HG03108 (cell line): ENCODE measurements around the gene DPP9.

Experiments used
- ATAC-seq: cut with Tn5 transposase; IDR thresholded peaks from one replicate; pipeline ENCODE4 v1.9.1; 2021; ENCODE audit warnings: moderate library complexity; ENCODE audit not compliant: unreplicated experiment

The DPP9 gene

DNA sequence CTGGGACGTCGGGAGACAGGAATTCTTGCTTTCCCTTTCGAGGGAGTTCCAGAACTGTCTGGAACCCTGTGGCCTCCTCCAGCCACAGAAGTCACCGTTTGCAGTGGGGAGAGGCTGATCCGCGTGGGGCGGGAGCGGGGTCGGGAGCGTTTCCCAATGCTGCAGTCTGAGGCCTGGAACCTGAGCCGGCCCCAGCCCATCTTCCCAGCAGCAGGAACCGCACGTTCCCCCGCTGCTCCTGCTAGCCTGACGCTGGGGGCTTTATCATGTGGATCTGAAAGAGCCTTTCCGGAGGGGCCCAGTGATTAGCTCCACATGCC, 13.4 kb downstream of the DPP9 start:
- ATAC-seq: no peak

DNA sequence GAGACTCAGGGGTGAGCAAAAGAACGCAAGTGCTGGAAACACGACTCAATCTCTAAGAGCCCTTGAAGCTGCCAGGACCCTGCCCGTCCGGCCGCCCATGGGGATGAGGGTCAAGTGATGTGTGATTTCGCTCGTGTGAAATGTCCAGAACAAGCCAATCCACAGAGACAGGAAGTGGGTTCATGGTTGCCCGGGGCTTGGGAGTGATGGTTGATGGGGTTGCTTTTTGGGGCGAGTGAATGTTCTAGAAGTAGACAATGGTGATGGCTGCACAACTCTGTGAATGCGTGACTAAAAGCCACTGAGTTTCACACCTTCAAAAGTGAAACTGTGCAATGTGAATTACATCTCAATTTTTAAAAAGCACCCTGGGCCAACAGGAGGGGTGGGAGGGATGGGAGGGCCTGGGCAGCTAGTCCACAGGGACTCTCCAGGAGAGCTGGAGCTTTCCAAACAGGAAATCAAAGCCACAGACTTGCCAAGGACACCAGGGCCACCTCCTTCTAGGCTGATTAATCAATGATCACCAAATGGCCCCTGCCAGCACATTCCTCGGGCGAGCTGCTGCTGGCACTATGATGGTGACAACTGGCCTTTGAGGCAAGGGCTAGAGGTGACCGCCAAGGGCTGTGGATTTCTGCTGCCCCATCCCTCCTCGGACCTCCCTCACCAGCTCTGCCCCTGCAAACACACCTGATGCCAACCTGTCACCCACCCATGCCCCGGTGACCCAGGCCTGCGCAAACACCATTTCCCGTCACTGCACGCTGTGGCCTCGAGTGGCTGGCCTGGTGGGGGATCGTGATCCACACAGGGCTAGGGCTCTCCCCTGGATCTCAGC, 14.0 kb downstream of the DPP9 start:
- ATAC-seq: no peak

DNA sequence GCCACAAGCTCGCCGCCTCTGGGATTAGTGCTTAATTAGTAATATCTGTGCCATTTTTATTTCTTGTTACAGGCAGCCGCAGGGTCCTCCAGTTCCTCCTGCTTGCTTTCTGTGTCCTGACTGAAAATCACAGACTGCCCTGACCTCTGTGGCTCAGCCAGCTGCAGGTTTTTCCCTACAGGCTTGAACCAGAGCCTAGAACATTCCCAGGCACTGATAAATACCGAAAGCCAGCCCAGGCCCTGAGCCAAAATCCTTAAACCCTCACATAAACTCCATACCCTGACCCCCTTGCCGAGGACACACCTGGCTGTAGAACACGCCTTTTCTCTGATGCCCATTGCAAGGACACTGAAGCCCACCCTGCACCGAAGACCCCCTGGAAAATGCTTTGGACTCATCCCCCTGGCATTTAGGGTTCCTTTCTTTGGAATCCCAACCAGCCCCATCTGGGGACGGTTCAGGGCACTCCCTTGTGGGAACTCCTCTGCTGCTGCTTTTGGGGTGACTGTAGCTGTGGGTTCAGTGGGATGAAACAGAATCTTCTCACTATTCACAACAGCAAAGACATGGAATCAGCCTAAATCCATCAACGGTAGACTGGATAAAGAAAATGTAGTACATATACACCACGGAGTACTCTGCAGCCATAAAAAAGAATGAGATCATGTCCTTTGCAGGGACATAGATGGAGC, 15.5 kb downstream of the DPP9 start:
- no peak for ATAC-seq

DNA sequence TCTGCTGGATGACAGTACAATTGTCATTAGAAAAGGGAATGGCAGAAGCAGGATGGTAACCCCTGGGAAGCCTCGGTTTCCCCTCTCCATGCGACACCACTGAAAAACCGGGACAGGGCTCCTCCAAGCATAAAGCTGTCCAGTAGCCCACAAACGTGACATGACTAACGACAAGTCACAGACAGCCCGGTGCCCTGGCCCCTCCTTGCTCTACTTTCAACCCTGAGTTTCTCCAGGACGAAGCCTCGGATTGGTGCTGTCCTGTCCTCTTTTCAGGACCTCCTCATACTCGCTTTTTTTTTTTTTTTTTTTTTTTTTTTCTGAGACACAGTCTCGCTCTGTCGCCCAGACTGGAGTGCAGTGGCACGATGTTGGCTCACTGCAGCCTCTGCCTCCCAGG, 16.3 kb downstream of the DPP9 start:
- ATAC-seq: no peak

DNA sequence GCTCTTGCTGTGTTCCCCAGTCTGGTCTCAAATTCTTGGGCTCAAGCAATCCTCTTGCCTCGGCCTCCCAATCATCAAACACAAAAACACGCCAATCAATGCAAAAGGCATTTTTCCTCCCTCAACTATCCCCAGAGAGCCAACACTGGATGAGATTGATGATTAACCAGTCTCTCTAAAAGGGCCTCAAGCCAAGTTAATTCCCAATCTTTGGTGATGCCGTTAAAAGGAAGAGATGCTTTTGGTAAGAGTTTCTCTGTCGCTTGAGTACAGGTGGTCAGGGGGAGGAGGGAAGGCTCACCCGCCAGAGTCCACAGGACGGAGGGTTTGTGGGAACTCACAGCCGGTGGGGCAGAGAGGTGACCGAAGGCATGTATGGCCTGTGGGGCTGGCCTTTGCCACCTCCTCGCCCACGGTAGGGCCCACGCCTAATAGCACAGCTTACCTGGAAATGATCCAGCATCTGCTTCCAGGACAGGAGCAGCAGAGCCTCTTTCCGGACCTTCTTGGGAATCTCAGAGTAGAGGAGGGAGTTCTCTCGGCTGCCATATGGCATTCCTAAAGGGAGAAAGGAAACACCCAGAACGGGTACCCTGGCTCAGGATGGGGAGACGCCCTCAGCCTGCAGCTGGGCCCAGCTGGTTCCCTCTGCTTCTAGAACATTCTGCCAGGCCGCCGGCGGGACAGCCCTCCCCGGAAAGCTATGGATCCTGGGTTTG, 18.1 kb downstream of the DPP9 start:
- no peak for ATAC-seq

DNA sequence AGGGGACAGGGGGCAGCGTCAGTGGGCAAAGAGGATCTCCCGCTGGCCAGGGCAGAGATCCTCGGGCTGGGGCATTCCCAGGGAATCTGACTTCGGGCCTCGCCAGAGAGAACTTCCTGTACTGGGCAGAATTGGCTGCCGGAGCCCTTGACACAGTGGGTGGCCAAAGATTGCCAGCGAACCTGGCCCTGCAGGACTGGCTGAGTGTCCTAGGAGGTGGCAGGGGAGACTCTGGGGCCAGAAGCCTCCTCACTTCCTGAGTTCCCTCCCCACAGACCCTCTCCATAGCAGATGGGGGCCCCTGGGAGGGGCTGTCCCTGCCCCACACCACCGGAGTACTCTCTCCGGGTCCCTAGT, 19.3 kb downstream of the DPP9 start:
- ATAC-seq: no peak

DNA sequence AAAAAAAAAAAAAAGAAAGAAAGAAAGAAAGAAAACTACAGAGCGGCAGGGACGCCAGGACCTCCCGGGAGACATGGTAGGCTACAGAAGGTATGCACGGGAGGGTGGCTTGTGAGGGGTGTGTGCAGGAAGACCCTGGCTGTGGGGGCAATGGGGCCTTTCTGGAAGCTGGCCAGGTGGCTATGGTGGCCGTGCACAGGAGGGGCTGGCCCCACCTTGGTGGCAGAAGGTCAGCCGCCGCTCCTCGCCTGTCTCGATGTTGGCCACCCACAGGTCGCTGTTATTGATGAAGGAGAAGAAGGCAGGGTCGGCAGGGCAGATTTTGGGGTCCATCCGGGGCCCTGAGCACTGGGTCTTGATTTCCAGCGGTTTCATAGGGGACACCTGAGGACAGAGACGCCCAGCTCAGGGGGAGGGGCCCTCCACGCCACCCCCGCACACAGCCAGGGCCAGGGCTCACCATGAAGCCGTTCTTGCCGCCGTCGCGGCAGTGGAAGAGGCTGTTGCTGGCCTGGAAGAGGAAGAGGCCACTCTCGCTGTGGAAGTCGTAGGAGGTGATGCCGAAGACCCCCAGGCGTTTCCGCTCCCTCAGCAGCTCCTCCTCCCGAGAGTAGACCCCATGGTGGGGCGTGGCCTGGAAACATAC, 19.8 kb downstream of the DPP9 start:
- no peak for ATAC-seq

DNA sequence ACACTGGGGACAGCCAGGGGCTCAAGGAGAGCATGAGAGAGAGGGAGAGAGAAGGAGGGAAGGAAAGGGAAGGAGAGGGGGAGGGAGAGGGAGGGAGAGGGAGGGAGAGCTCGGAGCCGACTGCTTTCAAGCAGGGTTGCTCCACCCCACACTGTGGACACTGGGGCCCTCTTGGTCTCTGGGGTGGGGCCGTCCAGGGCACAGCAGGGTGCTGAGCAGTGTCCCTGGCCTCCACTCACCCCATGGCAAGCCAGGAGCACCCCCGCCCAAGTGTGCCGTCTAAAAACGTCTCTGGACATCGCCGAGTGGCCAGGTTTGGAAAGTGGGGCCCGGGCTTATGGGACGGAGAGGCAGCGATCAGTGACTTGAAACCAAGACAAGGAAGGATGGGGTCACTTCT, 20.9 kb downstream of the DPP9 start:
- no peak for ATAC-seq

DNA sequence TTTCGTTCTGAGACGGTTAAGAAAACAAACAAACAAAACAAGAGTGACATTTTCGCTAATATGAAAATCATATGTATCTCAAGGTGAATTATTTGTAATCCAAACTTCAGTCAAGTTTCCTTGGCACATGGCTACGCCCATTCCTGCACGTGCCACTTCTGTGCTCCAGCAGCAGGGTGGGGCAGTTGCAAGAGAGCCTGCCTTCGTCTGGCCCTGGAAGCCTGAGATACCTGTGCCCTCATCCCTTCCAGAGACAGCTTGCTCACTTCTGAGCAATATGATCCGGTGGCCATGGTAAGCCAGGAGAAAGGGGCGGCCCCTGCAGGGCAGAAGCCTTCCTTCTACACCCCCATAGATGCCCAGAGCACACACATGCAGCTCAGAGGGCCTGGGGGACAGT, 22.1 kb downstream of the DPP9 start:
- ATAC-seq: no peak

DNA sequence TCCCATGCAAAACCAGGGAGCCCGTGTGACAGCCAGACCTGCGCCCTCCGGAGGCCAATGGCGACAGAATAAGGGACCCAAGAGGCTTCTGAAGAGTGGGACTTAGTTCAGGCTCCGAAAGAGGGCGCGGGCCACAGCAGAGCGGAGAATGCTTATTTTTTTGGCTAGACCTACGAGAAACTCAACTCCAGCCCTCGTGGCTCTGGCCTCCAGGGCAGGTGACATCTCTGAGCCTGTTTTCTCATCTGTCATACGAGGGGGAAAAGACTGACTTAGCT, 23.0 kb downstream of the DPP9 start:
- ATAC-seq: no peak

DNA sequence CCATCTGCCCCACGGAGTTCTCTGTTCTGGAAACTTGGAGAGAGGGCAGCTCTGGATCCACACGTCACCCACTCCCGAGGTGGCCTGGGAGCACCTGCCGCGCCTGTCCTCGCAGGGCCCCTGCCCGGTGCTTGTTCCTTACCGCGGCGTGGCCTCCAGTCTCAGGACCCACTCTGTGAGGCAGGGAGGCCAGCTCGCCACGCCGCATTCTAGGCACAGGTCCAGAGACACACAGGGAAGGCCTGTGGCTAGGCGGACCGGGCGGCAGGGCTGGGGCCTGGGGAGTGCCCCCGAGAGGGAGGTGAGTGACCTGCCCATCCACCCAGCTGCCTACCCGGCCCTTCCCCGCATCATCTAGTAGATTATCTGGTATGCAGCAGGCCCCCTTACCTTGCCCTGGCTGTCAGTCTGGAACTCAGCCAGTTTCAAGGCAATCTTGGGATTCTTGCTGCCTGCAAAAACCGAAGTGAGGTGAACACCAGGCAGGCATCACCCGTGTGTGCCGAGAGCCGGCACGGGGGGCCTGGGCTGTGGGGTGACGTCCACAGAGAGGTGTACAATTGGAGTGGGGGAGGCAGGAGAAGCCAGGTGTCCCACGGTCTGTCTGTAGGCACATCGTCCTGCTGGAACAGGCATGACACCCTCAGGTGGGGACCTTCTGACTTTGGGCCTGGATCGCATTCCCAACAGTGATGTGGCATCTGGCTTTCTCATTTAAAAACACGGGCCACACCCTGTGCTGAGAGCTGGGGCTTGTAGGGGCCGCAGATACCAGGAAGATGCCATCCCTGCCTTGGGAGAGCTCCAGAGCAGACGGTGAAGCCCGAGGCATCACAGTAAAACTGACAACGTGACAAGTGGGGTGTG, 23.6 kb downstream of the DPP9 start:
- ATAC-seq: no peak

DNA sequence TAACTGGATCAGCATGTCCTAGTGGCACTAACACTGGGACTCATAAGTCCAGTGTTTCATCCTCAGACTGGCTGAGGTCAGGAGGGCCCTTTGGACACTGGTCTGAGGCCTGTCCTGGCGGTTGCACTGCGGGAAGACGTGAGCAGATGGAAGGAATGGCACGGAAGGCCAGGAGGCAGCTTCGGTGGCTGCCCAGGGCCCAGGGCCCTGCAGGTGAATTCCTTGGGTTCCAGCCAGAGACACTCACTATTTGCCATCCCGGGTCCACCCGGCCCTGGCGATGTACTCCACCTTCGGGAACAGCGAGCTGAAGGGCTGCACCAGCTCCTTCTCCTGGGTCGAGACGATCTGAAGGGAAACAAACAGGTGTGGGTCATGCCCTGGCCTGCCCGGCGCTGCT, 26.3 kb downstream of the DPP9 start:
- no peak for ATAC-seq

DNA sequence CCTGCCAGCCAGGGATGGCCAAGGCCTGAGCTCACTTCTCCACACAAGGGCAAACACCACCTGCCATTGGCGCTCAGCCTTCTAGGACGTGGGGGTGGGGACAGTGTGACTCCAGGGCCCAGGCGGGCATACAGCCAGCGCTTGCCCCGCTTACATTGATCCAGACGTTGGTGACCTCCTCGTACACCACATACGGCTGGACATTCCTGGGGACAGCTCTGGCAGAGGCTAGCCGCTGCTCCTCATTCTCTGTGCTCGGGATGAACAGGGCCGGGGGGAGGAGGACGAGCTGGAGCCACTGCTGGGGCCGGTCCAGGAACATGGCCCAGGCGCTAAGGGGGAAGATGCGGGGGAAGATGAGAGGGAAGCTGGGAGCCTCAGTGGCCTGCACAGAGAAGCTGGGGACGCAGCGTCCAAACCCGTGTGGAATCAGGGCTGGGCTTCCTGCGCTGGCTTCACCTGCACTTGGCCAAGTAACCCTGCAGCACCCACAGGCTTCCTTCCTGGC, 28.4 kb downstream of the DPP9 start:
- ATAC-seq: no peak

DNA sequence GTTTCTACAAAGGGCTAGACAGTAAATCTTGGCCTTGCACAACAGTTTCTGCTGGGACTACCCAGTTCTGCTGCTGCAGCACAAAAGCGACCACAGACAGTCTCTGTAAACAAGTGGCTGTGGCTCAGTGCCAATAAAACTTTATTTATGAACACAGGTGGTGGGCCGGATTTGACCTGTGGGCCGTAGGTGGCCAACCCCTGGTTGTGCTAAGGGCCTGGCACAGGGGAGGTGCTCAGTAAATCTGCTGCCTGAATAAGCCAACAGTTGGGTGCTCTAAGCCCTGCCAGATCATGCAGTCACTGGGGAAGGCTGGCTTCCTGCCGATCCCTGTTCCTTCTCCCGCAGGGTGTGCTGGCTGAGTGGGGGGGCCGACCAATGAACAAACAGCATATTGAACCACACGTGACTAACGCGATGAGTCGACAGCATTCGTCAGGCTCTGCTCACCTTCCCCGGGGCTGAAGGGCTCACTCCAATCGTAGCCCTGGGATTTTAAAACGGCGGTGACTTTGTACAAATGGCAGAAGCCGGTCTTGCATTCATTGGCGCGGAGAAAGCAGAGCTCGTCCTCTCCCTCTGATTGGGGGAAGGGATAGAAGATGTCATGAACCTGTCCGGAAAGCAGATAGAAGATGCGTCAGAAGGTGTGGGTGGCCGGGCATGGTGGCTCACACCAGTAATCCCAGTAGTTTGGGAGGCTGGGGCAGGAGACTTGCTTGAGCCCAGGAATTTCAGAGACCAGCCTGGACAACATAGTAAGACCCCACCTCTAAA, 29.2 kb downstream of the DPP9 start:
- no peak for ATAC-seq

DNA sequence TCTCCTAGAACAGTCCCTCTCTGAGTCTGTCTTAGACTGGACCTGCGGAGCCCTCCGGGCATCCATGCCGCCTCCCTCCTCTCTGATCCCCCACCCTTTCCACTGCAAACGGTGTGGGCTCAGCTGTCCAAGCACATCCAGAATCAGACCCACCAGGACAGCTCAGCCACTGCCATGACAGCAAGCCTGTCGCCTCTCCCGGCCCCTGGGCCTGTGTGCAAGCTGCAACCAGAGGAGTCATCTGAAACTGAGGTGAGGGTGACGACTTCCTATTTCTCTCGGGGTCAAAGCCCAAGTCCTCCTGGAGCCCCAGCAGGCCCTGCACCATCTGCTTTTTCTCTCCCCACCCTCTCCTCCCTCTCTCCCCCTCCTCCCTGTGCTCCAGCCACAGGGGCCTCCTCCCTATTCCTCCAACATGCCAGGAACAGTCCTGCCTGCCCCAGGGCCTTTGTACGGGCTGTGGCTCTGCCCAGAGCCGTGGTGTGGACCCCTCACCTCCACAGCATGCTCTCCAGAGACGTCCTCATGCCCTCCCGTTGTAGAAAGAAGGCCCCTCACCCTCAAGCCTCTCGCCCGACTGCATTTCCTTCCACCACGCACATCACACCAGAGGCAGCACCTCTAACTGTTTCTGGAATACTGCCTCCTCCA, 30.0 kb downstream of the DPP9 start:
- no peak for ATAC-seq

DNA sequence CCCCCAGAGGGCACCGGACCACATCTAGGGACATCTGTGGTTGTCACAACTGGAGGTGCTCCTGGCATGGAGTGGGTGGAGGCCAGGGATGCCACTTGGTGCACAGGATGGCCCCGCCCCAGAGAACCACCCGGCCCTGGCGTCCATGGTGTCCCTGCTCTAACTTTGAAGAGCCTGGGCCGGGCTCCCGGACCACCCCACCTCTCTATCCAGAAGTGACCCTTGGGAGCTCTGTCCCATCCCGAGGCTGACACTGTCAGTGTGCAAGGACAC, 30.6 kb downstream of the DPP9 start:
- ATAC-seq: no peak

DNA sequence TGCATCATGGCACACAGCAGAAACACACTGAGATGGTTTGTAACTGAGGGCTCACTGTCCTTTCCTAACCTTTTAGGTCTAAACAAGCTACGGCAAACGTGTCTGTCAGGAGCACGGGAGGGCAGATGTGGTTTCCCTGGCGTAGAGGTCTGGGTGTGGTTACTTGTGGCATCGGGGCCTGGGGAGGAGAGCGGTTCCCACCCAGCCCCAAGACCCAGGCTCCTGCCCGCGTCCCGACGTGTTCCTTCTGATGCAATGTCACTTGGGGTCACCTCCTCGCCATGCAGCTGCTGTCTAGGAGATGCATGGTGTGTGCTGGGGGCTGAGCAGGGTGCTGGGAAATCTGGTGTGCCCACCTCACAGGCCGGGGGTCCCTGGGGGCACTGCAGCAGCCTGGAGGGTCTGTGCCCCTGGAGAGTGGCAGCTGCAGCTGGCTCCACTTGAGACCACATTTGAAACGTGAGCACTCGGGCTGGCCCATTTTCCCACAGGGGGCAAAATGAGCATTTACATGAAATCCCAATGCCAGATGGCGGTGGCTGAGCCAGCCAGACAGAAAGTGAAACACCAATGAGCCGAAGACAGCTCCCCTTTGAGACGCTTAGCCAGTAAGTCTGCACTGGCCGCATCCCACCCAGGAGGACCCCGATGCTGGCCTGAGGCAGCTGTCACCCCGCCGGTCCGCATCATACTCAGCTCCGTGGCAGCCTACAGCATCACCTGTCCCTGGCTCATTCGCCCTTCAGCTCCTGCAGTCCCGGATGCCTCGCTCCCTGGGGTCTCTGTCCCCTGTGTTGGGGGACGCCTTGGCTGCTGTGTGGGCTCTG, 31.2 kb downstream of the DPP9 start:
- no peak for ATAC-seq

DNA sequence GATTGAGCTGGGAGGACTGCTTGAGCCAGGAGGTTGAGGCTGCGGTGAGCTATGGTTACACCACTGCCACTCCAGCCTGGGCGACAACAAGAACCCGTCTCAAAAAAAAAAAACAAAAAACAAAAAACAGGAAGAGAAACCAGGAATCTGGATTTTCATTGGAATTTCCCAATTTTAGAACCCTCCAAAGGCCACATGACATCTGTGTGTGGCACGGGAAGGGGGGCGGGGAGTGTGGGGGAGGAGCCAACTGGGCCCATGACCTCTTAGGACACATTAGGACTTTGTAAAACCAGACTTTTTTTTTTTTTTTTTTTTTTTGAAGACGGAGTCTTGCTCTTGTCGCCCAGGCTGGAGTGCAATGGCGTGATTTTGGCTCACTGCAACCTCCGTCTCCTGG, 32.3 kb downstream of the DPP9 start:
- no peak for ATAC-seq

DNA sequence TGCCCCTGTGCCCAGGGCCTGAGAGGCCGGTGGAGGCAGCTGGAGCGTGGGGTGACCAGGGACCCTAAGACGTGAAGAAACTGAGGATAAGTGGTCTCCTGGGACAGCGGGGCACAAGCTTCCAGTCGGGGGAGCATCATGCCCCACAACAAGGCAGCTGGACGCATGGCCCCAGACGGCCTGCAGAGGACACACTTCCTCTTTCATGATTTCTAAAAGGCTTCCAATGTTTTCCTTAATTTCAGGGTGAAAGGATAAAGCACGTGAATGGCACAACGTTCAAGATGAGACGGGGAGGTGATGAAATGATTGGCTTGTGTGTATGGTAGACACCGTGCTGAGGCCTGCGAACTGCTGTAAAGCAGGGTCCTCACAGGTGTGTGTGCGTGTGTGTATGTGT, 33.3 kb downstream of the DPP9 start:
- no peak for ATAC-seq
